Measurements from ENCODE around the gene NID2. TPM values are rescaled to one million over a fixed set of nuclear protein-coding genes. Genes with fewer than 3 reads are reported as not detected.

The NID2 gene
- total RNA-seq, 1 experiment from 2014 or later = 6.6 TPM

DNA sequence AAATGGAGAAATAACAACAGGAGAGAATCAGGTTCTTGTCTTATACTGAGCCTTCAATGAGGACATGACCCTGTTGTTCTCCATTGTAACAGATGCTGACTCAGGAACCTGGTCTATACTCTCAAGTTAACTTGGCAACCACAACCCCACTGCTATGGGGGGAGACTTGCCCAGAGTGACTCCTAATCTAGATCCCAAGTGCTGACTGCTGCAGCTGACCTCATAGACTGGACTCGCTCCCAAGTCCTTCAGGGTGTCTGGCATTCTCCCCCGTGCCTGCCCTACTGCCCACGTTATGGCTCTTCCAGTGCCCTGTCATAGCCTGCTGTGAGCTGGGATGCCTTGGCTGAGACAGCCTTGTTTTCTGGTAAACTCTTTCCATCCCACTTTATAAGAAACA, 37.1 kb downstream of the NID2 start:
- H3K23me2 ChIP-seq (ENCODE audit: insufficient read length, low read depth, low read length, poor library complexity, severe bottlenecking) = no peaks in the 10 kb centered on the region
- no CpG with 5 or more reads among the region's 3 CpGs for WGBS (ENCODE audit: extremely low coverage, insufficient read length, low lambda C conversion rate)

More for the DNA sequence above, 37.1 kb downstream of the NID2 start:
- Mint-ChIP-seq H3K27me3 (ENCODE audit: low read depth) (no peaks in the 10 kb centered on the region), H3K4me3 (no peak overlapping the region), H3K27ac (no peak overlapping the region), H3K9me3 (peaks cover 0 to 6% of the 10 kb centered on the region in 2 experiments; a peak in 1 of 5 replicates), H3K36me3 (ENCODE audit: insufficient read depth in 1 of 3, low read depth in 3 of 3) (peaks cover 0 to 5% (median 0%) of the 10 kb centered on the region in 3 experiments; a peak in 1 of 7 replicates), H3K4me1 (peaks cover 8 to 13% of the 10 kb centered on the region in 2 experiments; a peak in 3 of 4 replicates)
- H4K5ac ChIP-seq (ENCODE audit: insufficient read length, low read depth, low read length) = no peak overlapping the region
- H3K14ac ChIP-seq (ENCODE audit: insufficient read depth, low read length) = no peak overlapping the region
- no peak overlapping the region for H2AK5ac ChIP-seq (ENCODE audit: insufficient read length, low read length)
- no peak overlapping the region for H2BK15ac ChIP-seq (ENCODE audit: low read depth, low read length)
- no peaks in the 10 kb centered on the region for H3K27me3 ChIP-seq (ENCODE audit: insufficient read depth, low read length)
- H3K23ac ChIP-seq (ENCODE audit: insufficient read length, low read depth, low read length) = no peak overlapping the region
- H3K79me2 ChIP-seq (ENCODE audit: insufficient read depth, low read length) = no peaks in the 10 kb centered on the region
- H3K9ac ChIP-seq (ENCODE audit: extremely low read depth, insufficient read length, low read length) = no peak overlapping the region
- no peak overlapping the region for H3K18ac ChIP-seq (ENCODE audit: insufficient read length, low read depth, low read length)
- no peak overlapping the region for H2AFZ ChIP-seq (ENCODE audit: low read length)
- H3K9me3 ChIP-seq (ENCODE audit: control insufficient read depth, low read depth, low read length) = no peaks in the 10 kb centered on the region
- no peak overlapping the region for H4K8ac ChIP-seq (replicated peaks; ENCODE audit: insufficient read length, low read depth, low read length)
- H3T11ph ChIP-seq (ENCODE audit: low read length) = no peak overlapping the region
- no peak overlapping the region for H2BK12ac ChIP-seq (ENCODE audit: insufficient read length, low read depth, low read length)
- no peak overlapping the region for H4K91ac ChIP-seq (ENCODE audit: insufficient read length, low read depth, low read length)
- no peak overlapping the region for H3K4me2 ChIP-seq (ENCODE audit: insufficient read depth, insufficient read length, low read length)
- H2BK120ac ChIP-seq (ENCODE audit: low read depth, low read length, poor library complexity, severe bottlenecking) = no peak overlapping the region
- H4K20me1 ChIP-seq (ENCODE audit: control insufficient read depth, insufficient read depth, insufficient read length) = no peaks in the 10 kb centered on the region
- no peak overlapping the region for H2BK5ac ChIP-seq (ENCODE audit: insufficient read length, low read length)
- no peak overlapping the region for H3K56ac ChIP-seq (ENCODE audit: insufficient read length, low read depth, low read length)
- no peaks in the 10 kb centered on the region for H3K4me1 ChIP-seq (ENCODE audit: insufficient read depth, low read length)
- H2BK20ac ChIP-seq (ENCODE audit: low read depth, low read length, poor library complexity, severe bottlenecking) = no peak overlapping the region
- TF ChIP-seq, protein P1, sequence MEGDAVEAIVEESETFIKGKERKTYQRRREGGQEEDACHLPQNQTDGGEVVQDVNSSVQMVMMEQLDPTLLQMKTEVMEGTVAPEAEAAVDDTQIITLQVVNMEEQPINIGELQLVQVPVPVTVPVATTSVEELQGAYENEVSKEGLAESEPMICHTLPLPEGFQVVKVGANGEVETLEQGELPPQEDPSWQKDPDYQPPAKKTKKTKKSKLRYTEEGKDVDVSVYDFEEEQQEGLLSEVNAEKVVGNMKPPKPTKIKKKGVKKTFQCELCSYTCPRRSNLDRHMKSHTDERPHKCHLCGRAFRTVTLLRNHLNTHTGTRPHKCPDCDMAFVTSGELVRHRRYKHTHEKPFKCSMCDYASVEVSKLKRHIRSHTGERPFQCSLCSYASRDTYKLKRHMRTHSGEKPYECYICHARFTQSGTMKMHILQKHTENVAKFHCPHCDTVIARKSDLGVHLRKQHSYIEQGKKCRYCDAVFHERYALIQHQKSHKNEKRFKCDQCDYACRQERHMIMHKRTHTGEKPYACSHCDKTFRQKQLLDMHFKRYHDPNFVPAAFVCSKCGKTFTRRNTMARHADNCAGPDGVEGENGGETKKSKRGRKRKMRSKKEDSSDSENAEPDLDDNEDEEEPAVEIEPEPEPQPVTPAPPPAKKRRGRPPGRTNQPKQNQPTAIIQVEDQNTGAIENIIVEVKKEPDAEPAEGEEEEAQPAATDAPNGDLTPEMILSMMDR (conservative IDR thresholded peaks at IDR 0.05) = no peak
- DNase-seq = no peak
- H3K27ac ChIP-seq (ENCODE audit: insufficient read length, low read depth, low read length) = no peak overlapping the region
- H3K4ac ChIP-seq (ENCODE audit: low read depth, low read length) = no peak overlapping the region
- H3K79me1 ChIP-seq (ENCODE audit: insufficient read depth, low read depth, low read length, poor library complexity, severe bottlenecking) = no peaks in the 10 kb centered on the region

Data from H9 (cell line).